Urinary bladder (tissue), 4 donors: ENCODE data around the gene CRIP1. TPM values are rescaled to one million over a fixed set of nuclear protein-coding genes. Genes with fewer than 3 reads are reported as not detected.

Source experiments
- DNase-seq: peaks from one replicate; pipeline ENCODE4 v3.0.0-alpha.2; 2015; ENCODE audit errors: extremely low spot score
- H3K27ac ChIP-seq: one replicate; pipeline ENCODE4 v1.5.1; 2013; ENCODE audit warnings: low read depth, mild to moderate bottlenecking, moderate library complexity
- H3K36me3 ChIP-seq: one replicate; pipeline ENCODE4 v1.6.1; 2013; ENCODE audit warnings: mild to moderate bottlenecking, moderate library complexity; ENCODE audit not compliant: insufficient read depth
- H3K4me1 ChIP-seq: one replicate; pipeline ENCODE4 v1.6.1; 2013; ENCODE audit warnings: mild to moderate bottlenecking, moderate library complexity; ENCODE audit not compliant: insufficient read depth
- H3K4me3 ChIP-seq: one replicate; pipeline ENCODE4 v1.5.1; 2013; ENCODE audit warnings: low read depth, low read length
- WGBS: extraction: QIAGEN DNeasy Blood & Tissue Kit; methylation state at CpG from one replicate; pipeline ENCODE4 v1.1.7; 2013; 5-methylcytosine and 5-hydroxymethylcytosine counted together
- polyA plus RNA-seq: library from polyadenylated mRNA; stranded (reverse); fragments of 200-250 nt; gene quantifications from one replicate; pipeline ENCODE4 v1.2.3, GENCODE V29; 2013
- total RNA-seq: library from RNA; depleted of rRNA; stranded (reverse); fragments of >200 nt; gene quantifications from one replicate; pipeline ENCODE4 v1.2.3, GENCODE V29; 2014
- donor health status: healthy with polysubstance abuse.
- donor health status: healthy.

Gene CRIP1
- total and polyA plus RNA-seq, 2 donors: 9.4 to 92.4 TPM

- WGBS: 67% methylated on average over 34 of the region's 34 CpGs
- no peak overlapping the region for H3K4me3 ChIP-seq
- DNase-seq: no peak
- no peak overlapping the region for H3K27ac ChIP-seq
- H3K36me3 ChIP-seq: peaks cover 5% of the 10 kb centered on the region
- H3K4me1 ChIP-seq: peaks cover 2% of the 10 kb centered on the region
Observed at GRCh38 chr14:105470350-105471296, 16.1 kb upstream of the CRIP1 start.

DNA sequence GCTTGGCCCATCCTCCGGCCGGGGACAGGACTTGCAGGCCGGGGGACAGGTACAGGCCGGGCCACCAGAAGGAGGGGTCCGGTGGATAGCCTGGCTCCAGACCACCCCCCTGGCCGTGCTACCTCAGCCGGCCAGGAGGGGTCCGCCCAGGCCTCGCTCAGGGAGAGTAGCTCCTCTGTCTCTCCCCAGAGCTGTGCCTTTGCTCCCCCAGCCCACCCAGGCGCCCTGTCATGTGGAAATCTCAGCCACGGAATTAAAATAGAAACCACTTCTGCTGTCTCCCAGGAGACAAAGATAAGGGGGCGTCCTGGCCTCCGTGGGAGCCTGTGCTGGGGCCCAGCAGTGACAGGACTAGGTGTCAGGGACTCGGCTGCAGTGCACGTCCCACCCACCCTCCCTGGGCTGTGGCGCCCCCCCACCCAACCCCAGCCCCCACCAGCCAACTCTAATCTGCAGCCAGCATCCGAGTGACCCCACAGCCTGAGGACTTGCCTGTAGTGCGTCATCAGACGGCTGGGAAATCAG is 15.3 kb upstream of the CRIP1 start:
- Histone ChIP-seq H3K4me1 (peaks cover 2% of the 10 kb centered on the region), H3K36me3 (peaks cover 5% of the 10 kb centered on the region), H3K27ac (no peak overlapping the region), H3K4me3 (no peak overlapping the region)
- DNase-seq: no peak
- WGBS: 42% methylated on average over 19 of the region's 19 CpGs

GRCh38 chr14:105471823-105472485 is 14.7 kb upstream of the CRIP1 start:
- H3K27ac ChIP-seq: no peak overlapping the region
- no peak overlapping the region for H3K4me3 ChIP-seq
- peaks cover 1% of the 10 kb centered on the region for H3K36me3 ChIP-seq
- DNase-seq: no peak
- WGBS: 68% methylated on average over 8 of the region's 8 CpGs
- H3K4me1 ChIP-seq: peaks cover 2% of the 10 kb centered on the region

DNA sequence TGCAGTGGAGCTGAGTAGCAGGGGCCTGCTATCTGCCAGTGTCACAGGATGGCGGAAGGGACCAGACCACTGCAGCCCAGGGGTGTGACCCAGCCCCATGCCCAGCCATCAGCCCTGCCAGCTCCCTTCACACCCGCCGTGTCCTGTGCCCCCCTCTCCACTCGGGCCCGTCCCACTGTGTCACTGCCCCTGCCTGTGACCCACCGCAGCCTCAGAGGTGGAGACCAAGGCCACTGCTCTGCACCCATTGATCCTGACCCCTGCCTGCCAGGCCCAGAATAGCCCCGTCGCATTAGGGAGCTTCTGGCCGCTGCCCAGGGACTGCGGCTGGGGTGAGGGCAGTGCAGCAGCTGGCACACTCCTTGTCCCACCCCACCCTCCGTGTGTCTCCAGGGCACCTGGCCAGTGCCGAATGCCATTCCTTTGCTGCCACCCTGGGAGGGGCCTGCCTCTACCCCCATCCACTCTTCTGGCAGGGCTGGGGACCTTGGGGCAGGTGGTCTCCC is 14.1 kb upstream of the CRIP1 start:
- Histone ChIP-seq H3K4me1 (peaks cover 2% of the 10 kb centered on the region), H3K4me3 (no peak overlapping the region), H3K36me3 (no peaks in the 10 kb centered on the region), H3K27ac (no peak overlapping the region)
- WGBS: 64% methylated on average over 12 of the region's 12 CpGs
- no peak for DNase-seq

DNA sequence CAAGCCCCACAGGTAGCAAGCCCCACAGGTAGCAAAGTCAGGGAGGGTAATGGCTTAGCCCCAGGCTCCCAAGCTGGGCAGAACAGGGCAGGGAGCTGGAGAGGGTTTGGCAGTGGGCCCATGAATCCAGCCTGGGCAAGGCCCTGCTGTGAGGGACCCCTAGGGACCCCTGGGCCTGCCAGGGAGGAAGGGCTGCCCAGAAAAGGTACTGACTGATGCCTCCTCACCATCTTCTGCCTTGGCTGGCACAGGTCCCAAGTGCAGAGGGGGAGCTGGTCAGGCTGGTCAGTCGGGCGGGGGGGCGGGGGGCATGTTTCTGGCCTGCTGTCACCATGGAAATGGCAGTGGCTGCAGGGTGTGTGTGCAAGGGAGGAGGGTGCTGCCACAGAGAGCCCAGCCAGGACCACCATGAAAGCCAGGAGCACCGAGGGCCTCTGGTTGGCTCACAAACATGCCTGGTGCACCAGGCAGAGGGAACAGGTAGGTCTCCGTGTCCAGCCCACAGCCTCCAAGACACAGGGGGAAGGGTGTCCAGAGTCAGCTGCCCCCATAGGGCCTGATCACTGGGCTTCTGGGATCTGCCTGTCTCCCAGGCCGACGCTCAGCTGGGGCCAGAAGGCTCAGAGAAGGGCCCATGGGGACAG is 13.5 kb upstream of the CRIP1 start:
- H3K4me3 ChIP-seq: no peak overlapping the region
- H3K4me1 ChIP-seq: peaks cover 2% of the 10 kb centered on the region
- no peak for DNase-seq
- no peaks in the 10 kb centered on the region for H3K36me3 ChIP-seq
- 25% methylated on average over 7 of the region's 7 CpGs for WGBS
- H3K27ac ChIP-seq: peak overlapping the region; percentile 70

DNA sequence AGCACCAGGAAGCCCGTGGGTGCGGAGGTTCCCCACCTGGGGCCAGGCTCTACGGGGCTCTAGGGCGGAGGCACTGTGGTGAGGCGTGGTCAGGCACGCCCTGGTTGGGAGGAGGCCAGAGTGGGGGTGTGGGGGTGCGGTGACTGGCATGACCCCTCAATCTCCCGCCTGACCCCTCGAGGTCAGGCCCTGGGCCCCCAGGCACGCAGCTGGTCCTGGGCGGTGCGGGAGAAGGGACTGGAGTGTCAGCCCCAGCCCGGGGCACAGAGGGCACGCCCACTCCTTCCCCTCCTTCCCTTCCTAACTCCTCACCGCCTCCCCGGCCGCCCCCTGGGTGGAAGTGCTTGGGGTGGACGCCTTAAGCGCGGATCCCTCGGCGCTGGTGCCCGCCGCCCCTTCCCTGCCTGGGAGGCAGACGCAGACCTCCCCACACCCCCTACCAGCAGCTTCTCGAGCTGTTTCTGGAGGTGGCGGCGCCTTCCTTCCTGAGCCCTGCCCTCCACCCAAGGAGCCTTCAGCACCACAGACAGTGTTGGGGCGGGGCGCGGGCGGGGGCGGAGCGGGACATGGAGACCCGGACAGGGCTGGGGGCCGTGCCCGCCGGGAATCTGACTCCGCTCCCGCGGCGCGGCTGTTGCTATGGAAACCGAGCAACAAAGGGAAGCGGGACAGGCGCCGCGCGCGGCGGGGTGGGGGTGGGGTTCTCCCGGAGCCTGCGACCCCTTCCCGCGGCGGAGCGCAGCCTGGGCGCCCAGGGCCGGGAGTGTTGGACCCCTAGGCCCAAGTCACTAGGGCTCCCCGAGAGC is 12.8 kb upstream of the CRIP1 start:
- Histone ChIP-seq H3K4me3 (peak overlapping the region; percentile 74), H3K27ac (peak overlapping the region; percentile 70), H3K36me3 (no peaks in the 10 kb centered on the region), H3K4me1 (peaks cover 2% of the 10 kb centered on the region)
- no peak for DNase-seq
- 2% methylated on average over 60 of the region's 60 CpGs for WGBS

DNA sequence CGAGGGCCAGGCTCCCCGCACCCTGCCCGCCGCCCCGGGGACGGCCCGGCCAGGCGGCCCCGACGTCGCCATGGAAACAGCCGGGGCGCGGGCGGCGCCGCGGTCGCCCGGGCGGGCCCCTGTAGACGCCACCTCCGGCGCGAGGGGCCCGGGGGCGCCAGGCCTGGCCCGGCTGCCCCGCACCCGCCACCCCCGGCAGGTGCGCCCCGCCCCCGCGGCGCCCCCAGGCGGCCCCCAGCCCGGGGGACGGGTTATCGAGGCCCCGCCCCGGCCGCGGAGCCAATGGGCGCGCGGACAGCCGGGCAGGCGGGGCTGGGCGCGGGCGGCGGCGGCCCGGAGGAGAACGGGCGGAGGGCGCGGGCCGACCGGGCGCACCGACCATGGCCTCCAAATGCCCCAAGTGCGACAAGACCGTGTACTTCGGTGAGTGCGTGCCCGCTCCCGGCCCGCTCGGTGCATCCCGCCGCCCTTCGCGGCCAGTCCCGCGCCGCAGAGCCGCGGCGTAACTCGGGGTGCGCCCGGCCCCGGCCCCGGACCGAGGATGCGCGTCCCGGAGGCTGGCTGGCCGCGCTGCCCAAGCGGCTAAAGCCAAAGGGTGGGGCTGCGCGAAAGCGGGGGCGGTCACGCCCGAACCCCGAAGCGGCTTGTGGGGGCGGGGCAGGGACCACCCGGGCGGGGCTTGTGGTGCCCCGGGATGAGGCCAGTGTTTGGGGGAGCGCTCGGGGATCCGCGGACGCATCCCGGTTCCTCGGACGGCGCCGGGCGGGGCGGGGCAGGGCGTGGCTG is 12.0 kb upstream of the CRIP1 start, which contains the start of gene CRIP2:
Gene CRIP2, plus strand, starts transcription at position 339 of the 786 bp plus-strand sequence. Its CDS starts 42 bp downstream, at position 381.
- peak within 1 kb of the TSS; percentile 84 for H3K27ac ChIP-seq
- H3K4me1 ChIP-seq: peaks cover 2% of the 10 kb centered on the region
- H3K36me3 ChIP-seq: no peaks in the 10 kb centered on the region
- WGBS: under 1% methylated on average over 117 of the region's 118 CpGs
- H3K4me3 ChIP-seq: peak within 1 kb of the TSS; percentile 74
- no peak for DNase-seq

DNA sequence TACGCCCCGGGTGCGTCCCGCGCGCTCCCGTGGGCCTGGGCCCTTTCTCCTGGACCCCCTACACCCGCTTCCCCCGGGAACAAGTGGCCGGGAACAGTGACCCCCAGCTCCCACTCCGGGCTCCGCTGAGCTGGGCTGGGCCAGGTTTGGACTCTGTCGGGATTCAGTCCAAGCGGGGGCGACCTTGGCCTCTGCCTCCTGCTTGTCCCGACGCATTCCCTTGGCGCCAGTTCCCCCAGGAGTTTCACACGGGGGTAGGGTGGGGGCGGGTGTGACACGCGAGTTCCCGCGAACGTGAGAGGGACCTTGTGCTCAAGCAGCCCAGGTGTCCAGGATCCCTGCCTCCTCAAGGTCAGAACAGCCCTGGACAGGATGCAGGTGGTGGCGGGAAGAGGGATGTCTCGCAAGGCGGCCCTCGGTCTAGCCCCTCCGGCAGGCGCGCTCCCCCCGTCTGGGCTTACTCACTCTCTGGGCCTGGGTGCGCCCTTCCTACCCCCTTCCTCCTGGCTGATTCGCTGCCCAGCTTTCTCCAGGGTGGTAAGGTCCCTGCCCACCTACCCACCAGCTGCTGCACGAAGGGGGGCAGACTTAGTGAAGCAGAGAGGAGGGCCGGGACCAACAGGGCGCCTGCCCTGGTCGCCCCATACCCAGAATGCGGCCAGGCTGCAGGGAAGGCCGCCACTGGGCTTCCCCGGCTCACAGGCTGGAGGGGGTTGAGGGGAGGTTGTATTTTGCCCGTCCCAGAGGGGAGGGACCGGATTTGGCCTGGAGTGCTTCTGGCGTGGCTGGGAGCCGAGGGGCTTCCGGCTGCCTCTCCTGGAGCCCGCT is 11.2 kb upstream of the CRIP1 start:
- Histone ChIP-seq H3K36me3 (no peaks in the 10 kb centered on the region), H3K4me1 (peaks cover 2% of the 10 kb centered on the region), H3K4me3 (peak overlapping the region; percentile 74), H3K27ac (peak overlapping the region; percentile 84)
- 2% methylated on average over 48 of the region's 48 CpGs for WGBS
- no peak for DNase-seq

DNA sequence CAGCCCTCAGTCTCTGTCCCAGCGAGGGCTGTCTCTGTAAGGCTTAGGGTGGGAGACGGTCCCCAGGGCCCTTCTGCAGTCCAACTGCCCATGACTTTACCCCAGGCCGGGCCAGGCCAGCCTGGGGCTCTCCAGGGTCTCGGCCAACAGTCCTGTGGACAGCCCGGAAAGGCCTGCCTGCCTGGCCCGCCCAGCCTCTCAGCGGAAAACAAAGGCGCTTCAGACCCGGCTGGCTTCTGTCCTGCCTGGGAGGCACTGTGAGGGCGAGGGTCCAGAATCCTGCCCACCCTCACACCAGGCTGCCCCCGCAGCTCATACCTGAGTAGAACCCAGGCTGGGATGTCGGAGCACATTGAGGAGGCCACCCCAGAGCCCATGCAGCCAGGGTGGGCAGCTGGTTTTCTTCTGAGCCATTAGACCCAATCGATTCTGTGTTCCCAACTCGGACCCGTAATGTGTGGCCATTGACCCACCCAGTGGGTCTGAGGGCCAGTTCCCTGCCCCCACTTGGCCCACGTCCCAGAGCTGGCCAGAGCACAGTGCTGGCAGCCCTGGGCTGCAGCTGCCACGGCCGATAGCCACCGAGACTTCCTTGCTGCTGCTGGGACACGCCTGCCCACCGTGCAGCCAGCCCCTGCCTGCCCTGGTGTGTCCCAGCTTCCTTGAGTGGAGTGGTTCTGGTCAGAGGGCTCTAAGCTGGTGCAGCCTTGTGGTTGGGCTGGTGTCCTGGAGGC is 10.4 kb upstream of the CRIP1 start:
- Histone ChIP-seq H3K4me1 (peaks cover 2% of the 10 kb centered on the region), H3K27ac (peak overlapping the region; percentile 84), H3K36me3 (no peaks in the 10 kb centered on the region), H3K4me3 (peak overlapping the region; percentile 74)
- DNase-seq: no peak
- 14% methylated on average over 21 of the region's 21 CpGs for WGBS

- peaks cover 2% of the 10 kb centered on the region for H3K4me1 ChIP-seq
- WGBS: 48% methylated on average over 16 of the region's 16 CpGs
Observed at GRCh38 chr14:105476831-105477659, 9.6 kb upstream of the CRIP1 start.

More at GRCh38 chr14:105476831-105477659, 9.6 kb upstream of the CRIP1 start:
- H3K4me3 ChIP-seq: no peak overlapping the region
- H3K36me3 ChIP-seq: no peaks in the 10 kb centered on the region
- H3K27ac ChIP-seq: peak overlapping the region; percentile 68
- no peak for DNase-seq
